ENCODE data around the gene CAPN12. TPM values are rescaled to one million over a fixed set of nuclear protein-coding genes. Genes with fewer than 3 reads are reported as not detected.

Gene CAPN12
- total and polyA plus RNA-seq, 10 of the 15 experiments (the other 5 are each of a cell fraction or from before 2014, with no cell fraction given) = 0.64 to 4.6 (median 2.0) TPM

- no peak overlapping the region for H3K9ac ChIP-seq (ENCODE audit: control insufficient read depth, insufficient read depth, low read length)
- ChIA-PET SMC1A (ENCODE audit: uncharacterized antibody, unreplicated experiment) (no interaction called here), RAD21 (ENCODE audit: unreplicated experiment) (interaction anchor here (0.5 kb wide), 1 partner anchor 34 kb away, joined by 4 read pairs; no protein-coding TSS in a partner anchor), POLR2A (interaction anchor here (0.7 kb wide), 1 partner anchor 33 kb away, joined by 5 read pairs; no protein-coding TSS in a partner anchor), CTCF (interaction anchor here (1.1 kb wide), 2 partner anchors 16 to 267 kb away, joined by 3 read pairs; no protein-coding TSS in a partner anchor)
- DNase-seq (ENCODE audit: low read depth, low spot score) = no peak
- TF ChIP-seq SIX5 (IDR thresholded peaks at IDR 0.05; ENCODE audit: low read depth, low read length, severe bottlenecking) (no peak), SREBF1 (IDR thresholded peaks at IDR 0.05; ENCODE audit: low read length) (no peak), NRF1 (conservative IDR thresholded peaks at IDR 0.05; ENCODE audit: low read depth, low read length) (no peak), PML (IDR thresholded peaks at IDR 0.05; ENCODE audit: low read length) (no peak), ZNF217 (IDR thresholded peaks at IDR 0.05) (no peak), SMARCA5 (IDR thresholded peaks at IDR 0.05) (no peak), JUND (IDR thresholded peaks at IDR 0.05; ENCODE audit: low read depth, low read length) (no peak), SMC3 (IDR thresholded peaks at IDR 0.05; ENCODE audit: borderline replicate concordance, low read length) (no peak), HSF1 (IDR thresholded peaks at IDR 0.05; ENCODE audit: low read depth, low read length) (no peak), CBX3 (IDR thresholded peaks at IDR 0.05; ENCODE audit: borderline replicate concordance, low read depth) (no peak)
- ATAC-seq = no peak
- intact Hi-C loops (cut with micrococcal nuclease; ENCODE audit: unreplicated experiment) (no loop called here), in situ Hi-C loops (cut with MboI) (no loop called here)
- no peak overlapping the region for H2AFZ ChIP-seq (ENCODE audit: control insufficient read depth, low read depth, low read length)
- 99% methylated on average over 15 of the region's 18 CpGs for WGBS (ENCODE audit: insufficient coverage, insufficient replicate concordance, low lambda C conversion rate, missing lambda C conversion rate)
- H3K27me3 ChIP-seq (replicated peaks in 1 of 2; ENCODE audit: control insufficient read depth in 2 of 2, insufficient read depth in 2 of 2, low read length in 1 of 2) = no peaks in the 10 kb centered on the region
- H3K36me3 ChIP-seq (ENCODE audit: control insufficient read depth in 2 of 2, insufficient read depth in 2 of 2, low read length in 1 of 2) = peaks cover 26 to 43% of the 10 kb centered on the region in 2 experiments; a peak in 3 of 4 replicates
- no peaks in the 10 kb centered on the region for H3K9me3 ChIP-seq (replicated peaks; ENCODE audit: control insufficient read depth, insufficient read depth, low read length)
- 0 out of 2 replicates have a peak, but pooled peaks cover 5% of the 10 kb centered on the region for H4K20me1 ChIP-seq (ENCODE audit: control insufficient read depth, insufficient read depth)
- no TSS peak for BruUV-seq (replicated peaks)
- peaks cover 21% of the 10 kb centered on the region for H3K79me2 ChIP-seq (ENCODE audit: control insufficient read depth, insufficient read depth, low read length)
- H3K4me2 ChIP-seq (ENCODE audit: control insufficient read depth, insufficient read depth) = no peak overlapping the region
- FAIRE-seq = no peak
- peaks cover 26% of the 10 kb centered on the region for H3K4me1 ChIP-seq (ENCODE audit: control insufficient read depth, insufficient read depth, low read length)
- H3K27ac ChIP-seq (ENCODE audit: control insufficient read depth, insufficient read depth) = no peak overlapping the region
- H3K4me3 ChIP-seq = no peak overlapping the region
Observed at GRCh38 chr19:38699647-38700349, 44.5 kb downstream of the CAPN12 start.

Measured in GM12878 (cell line).